ENCODE measurements around the gene RHBDD3. TPM values are rescaled to one million over a fixed set of nuclear protein-coding genes. Genes with fewer than 3 reads are reported as not detected.

The RHBDD3 gene
- total and polyA plus RNA-seq, 9 of the 15 experiments (the other 6 are each of a cell fraction or from before 2014, with no cell fraction given) = 0.32 to 35.6 (median 14.0) TPM

DNA sequence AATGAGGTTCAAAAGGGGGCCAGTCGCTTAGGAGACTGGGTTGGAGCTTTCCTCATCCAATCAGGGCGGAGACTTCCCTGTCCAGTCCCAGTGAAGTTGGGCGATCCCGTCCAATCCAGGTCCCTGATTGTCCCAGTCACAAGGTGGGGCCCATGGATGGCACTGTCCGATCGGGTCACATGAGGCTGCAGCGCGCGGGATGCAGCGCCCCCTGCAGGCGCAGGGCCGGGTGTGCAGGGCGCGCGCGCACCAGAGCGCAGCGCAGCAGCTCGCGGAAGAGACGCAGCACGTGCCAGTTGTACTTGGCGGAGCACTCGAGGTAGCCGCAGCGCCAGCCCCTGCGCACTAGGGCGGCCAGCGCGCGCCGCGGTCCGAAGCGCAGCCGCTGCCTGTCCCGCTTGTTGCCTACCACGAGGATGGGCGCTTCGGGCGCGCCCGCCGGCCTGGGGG lies 45.4 kb upstream of the RHBDD3 start:
- no peak for FAIRE-seq
- DNase-seq (ENCODE audit: extremely low read depth in 1 of 4, low spot score in 3 of 4) = peak in 2 of 4 experiments; percentile 21 to 48
- in situ Hi-C loops (cut with MboI) (no loop called here), intact Hi-C loops (cut with micrococcal nuclease) (no loop called here)
- no TSS peak for BruUV-seq (replicated peaks)
- Histone ChIP-seq H3K4me3 (no peak overlapping the region), H3K9ac (ENCODE audit: insufficient read depth in 1 of 2, low read depth in 2 of 2, low read length in 2 of 2) (no peak overlapping the region), H4K20me1 (replicated peaks; ENCODE audit: control insufficient read depth, insufficient read depth, low read length) (no peaks in the 10 kb centered on the region), H3K27ac (ENCODE audit: extremely low read depth, low read depth, low read length) (no peak overlapping the region), H3K9me3 (replicated peaks; ENCODE audit: control insufficient read depth, insufficient read depth, low read depth, low read length) (no peaks in the 10 kb centered on the region), H3K9me1 (ENCODE audit: control insufficient read depth, insufficient read depth, low read length) (no peaks in the 10 kb centered on the region), H3K4me1 (replicated peaks in 1 of 2; ENCODE audit: control insufficient read depth in 2 of 2, insufficient read depth in 2 of 2, low read length in 2 of 2) (peaks cover 14 to 68% of the 10 kb centered on the region in 2 experiments; a peak in 4 of 5 replicates), H2AFZ (ENCODE audit: low read depth, low read length) (no peak overlapping the region), H3K4me2 (ENCODE audit: insufficient read depth, low read length) (no peak overlapping the region), H3K79me2 (ENCODE audit: control insufficient read depth, insufficient read depth, low read length) (peaks cover 7% of the 10 kb centered on the region; the same call in 1 of the 3 replicates), H3K27me3 (ENCODE audit: control insufficient read depth in 2 of 2, insufficient read depth in 2 of 2, low read length in 2 of 2) (no peaks in the 10 kb centered on the region), H3K36me3 (ENCODE audit: control insufficient read depth, insufficient read depth, low read length) (peaks cover 9% of the 10 kb centered on the region; the same call in 1 of the 3 replicates)
- CTCF ChIA-PET (ENCODE audit: low intra/inter-chr PET ratio) = no interaction called here
- WGBS (ENCODE audit: insufficient coverage, low coverage, missing lambda C conversion rate) = 96% methylated on average over 9 of the region's 44 CpGs
- no peak for ATAC-seq
- POLR2A ChIA-PET = no interaction called here
- TF ChIP-seq, protein P1, sequence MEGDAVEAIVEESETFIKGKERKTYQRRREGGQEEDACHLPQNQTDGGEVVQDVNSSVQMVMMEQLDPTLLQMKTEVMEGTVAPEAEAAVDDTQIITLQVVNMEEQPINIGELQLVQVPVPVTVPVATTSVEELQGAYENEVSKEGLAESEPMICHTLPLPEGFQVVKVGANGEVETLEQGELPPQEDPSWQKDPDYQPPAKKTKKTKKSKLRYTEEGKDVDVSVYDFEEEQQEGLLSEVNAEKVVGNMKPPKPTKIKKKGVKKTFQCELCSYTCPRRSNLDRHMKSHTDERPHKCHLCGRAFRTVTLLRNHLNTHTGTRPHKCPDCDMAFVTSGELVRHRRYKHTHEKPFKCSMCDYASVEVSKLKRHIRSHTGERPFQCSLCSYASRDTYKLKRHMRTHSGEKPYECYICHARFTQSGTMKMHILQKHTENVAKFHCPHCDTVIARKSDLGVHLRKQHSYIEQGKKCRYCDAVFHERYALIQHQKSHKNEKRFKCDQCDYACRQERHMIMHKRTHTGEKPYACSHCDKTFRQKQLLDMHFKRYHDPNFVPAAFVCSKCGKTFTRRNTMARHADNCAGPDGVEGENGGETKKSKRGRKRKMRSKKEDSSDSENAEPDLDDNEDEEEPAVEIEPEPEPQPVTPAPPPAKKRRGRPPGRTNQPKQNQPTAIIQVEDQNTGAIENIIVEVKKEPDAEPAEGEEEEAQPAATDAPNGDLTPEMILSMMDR (IDR thresholded peaks at IDR 0.05 in 2 of 3, conservative IDR thresholded peaks at IDR 0.05 in 1 of 3; ENCODE audit: insufficient read depth in 2 of 3, low read depth in 1 of 3, low read length in 3 of 3) = peak; percentile 24 to 53 (median 51); a peak in 4 of 6 replicates
- TF ChIP-seq, protein P2, sequence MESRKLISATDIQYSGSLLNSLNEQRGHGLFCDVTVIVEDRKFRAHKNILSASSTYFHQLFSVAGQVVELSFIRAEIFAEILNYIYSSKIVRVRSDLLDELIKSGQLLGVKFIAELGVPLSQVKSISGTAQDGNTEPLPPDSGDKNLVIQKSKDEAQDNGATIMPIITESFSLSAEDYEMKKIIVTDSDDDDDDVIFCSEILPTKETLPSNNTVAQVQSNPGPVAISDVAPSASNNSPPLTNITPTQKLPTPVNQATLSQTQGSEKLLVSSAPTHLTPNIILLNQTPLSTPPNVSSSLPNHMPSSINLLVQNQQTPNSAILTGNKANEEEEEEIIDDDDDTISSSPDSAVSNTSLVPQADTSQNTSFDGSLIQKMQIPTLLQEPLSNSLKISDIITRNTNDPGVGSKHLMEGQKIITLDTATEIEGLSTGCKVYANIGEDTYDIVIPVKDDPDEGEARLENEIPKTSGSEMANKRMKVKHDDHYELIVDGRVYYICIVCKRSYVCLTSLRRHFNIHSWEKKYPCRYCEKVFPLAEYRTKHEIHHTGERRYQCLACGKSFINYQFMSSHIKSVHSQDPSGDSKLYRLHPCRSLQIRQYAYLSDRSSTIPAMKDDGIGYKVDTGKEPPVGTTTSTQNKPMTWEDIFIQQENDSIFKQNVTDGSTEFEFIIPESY (CRISPR knock-in tag; IDR thresholded peaks at IDR 0.05) = peak; percentile 100
- no peak for TF ChIP-seq RAD51 (IDR thresholded peaks at IDR 0.05; ENCODE audit: borderline replicate concordance, low read depth)
- TF ChIP-seq, protein P3, sequence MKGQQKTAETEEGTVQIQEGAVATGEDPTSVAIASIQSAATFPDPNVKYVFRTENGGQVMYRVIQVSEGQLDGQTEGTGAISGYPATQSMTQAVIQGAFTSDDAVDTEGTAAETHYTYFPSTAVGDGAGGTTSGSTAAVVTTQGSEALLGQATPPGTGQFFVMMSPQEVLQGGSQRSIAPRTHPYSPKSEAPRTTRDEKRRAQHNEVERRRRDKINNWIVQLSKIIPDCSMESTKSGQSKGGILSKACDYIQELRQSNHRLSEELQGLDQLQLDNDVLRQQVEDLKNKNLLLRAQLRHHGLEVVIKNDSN (CRISPR knock-in tag; IDR thresholded peaks at IDR 0.05) = peak; percentile 44
- TF ChIP-seq, protein P4, sequence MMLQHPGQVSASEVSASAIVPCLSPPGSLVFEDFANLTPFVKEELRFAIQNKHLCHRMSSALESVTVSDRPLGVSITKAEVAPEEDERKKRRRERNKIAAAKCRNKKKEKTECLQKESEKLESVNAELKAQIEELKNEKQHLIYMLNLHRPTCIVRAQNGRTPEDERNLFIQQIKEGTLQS (IDR thresholded peaks at IDR 0.05) = peak; percentile 66; the same call in 1 of the 2 replicates
- TF ChIP-seq, protein P4 (CRISPR knock-in tag; conservative IDR thresholded peaks at IDR 0.05) = no peak
- TF ChIP-seq, protein P5, sequence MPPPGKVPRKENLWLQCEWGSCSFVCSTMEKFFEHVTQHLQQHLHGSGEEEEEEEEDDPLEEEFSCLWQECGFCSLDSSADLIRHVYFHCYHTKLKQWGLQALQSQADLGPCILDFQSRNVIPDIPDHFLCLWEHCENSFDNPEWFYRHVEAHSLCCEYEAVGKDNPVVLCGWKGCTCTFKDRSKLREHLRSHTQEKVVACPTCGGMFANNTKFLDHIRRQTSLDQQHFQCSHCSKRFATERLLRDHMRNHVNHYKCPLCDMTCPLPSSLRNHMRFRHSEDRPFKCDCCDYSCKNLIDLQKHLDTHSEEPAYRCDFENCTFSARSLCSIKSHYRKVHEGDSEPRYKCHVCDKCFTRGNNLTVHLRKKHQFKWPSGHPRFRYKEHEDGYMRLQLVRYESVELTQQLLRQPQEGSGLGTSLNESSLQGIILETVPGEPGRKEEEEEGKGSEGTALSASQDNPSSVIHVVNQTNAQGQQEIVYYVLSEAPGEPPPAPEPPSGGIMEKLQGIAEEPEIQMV (tag; conservative IDR thresholded peaks at IDR 0.05; ENCODE audit: low read depth) = no peak
- TF ChIP-seq, protein P6, sequence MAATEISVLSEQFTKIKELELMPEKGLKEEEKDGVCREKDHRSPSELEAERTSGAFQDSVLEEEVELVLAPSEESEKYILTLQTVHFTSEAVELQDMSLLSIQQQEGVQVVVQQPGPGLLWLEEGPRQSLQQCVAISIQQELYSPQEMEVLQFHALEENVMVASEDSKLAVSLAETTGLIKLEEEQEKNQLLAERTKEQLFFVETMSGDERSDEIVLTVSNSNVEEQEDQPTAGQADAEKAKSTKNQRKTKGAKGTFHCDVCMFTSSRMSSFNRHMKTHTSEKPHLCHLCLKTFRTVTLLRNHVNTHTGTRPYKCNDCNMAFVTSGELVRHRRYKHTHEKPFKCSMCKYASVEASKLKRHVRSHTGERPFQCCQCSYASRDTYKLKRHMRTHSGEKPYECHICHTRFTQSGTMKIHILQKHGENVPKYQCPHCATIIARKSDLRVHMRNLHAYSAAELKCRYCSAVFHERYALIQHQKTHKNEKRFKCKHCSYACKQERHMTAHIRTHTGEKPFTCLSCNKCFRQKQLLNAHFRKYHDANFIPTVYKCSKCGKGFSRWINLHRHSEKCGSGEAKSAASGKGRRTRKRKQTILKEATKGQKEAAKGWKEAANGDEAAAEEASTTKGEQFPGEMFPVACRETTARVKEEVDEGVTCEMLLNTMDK (IDR thresholded peaks at IDR 0.05; ENCODE audit: borderline replicate concordance, insufficient read depth, low read depth, low read length, poor library complexity, severe bottlenecking) = peak; percentile 18
- TF ChIP-seq NFIC (IDR thresholded peaks at IDR 0.05) = 0 out of 2 replicates have a peak, but pooled peaks have one; percentile 27
- peak; percentile 37; the same call in 1 of the 2 replicates for TF ChIP-seq RBFOX2 (IDR thresholded peaks at IDR 0.05; ENCODE audit: low read depth, low read length)

Data from K562 (cell line).